ENCODE results near the gene GPRC6A.

- TF ChIP-seq CTCF (conservative IDR thresholded peaks at IDR 0.05; ENCODE audit: low read depth, low read length) (no peak), EZH2 (IDR thresholded peaks at IDR 0.05; ENCODE audit: borderline replicate concordance, low read depth, low read length, poor library complexity, severe bottlenecking) (no peak)
Measured at GRCh38 chr6:116866281-116866871, 37.5 kb upstream of the GPRC6A start.

Measured in A673 (cell line).